Right atrium auricular region (tissue), 2 donors: ENCODE results near the gene MRPL33. TPM values are rescaled to one million over a fixed set of nuclear protein-coding genes. Genes with fewer than 3 reads are reported as not detected.

Experiments
- DNase-seq: peaks from one replicate; pipeline ENCODE4 v3.0.0-alpha.2; 2019; ENCODE audit warnings: low spot score
- H3K27ac ChIP-seq, 2 donors: fragments of 200-600 bp; sonication (generic); 1 replicate in 1 of 2; 2 replicates in 1 of 2; pipeline ENCODE4 v1.5.1; 2016 to 2019
- H3K27me3 ChIP-seq, 2 donors: fragments of 200-600 bp; sonication (generic); one replicate each; pipeline versions ENCODE4 v1.5.1 to v1.6.0; 2017 to 2019
- H3K36me3 ChIP-seq: fragments of 200-600 bp; sonication (generic); one replicate; pipeline ENCODE4 v1.5.1; 2016
- H3K4me1 ChIP-seq, 2 donors: fragments of 200-600 bp; sonication (generic); one replicate each; pipeline versions ENCODE4 v1.5.1 to v1.6.0; 2017 to 2019
- H3K4me3 ChIP-seq, 2 donors: fragments of 200-600 bp; sonication (generic); 1 replicate in 1 of 2; 2 replicates in 1 of 2; pipeline ENCODE4 v1.5.1; 2017 to 2019; ENCODE audit warnings: mild to moderate bottlenecking in 1 of 2, moderate library complexity in 1 of 2
- H3K9me3 ChIP-seq, 2 donors: fragments of 200-600 bp; sonication (generic); one replicate each; pipeline ENCODE4 v1.5.1; 2019
- total RNA-seq, 2 donors: library from RNA; depleted of rRNA; stranded (reverse); fragments of >200 nt; gene quantifications; one replicate each; pipeline ENCODE4 v1.1.0, GENCODE V29; 2016
- TF ChIP-seq, protein P1 (sequence below), 2 donors: fragments of 200-600 bp; sonication (generic); IDR thresholded peaks; one replicate each; pipeline ENCODE4 v1.5.1; 2019; ENCODE audit warnings: antibody characterized with exemption in 2 of 2

MRPL33 gene
- total RNA-seq, 2 donors from 2014 or later, result 270 to 370 TPM

DNA sequence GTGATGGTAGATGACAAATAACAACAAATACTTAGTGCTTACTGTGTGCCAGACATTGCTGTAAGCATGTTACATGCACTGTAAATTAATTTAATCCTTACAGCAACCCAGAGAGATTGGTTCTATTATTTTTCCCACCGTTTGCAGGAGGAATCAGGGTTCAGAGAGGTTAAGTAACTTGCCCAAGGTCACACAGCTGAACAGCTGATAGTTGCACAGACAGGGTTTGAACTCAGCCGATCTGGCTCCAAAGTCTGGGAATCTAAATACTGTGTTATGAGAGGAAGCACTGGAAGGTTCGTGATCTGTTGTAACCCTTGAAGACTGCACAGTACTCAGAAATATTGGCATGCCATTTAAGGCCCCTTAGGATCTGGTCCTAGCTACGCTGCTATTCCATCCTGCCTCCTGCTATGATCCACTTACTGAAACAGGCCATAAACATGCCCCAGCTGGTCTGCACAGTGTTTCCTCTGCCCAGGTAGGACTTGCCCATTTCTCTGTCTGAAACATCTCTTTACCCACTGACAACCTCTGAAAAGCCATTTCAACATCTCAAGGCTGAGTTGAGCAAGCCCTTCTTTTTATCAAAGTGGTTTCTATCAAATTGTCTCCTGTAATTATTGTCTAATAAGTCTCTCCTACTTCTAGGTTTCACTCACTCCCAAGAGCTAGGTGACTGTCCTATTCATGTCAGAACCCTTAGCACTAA lies 40.4 kb upstream of the MRPL33 start:
- Histone ChIP-seq H3K27ac (peak overlapping the region; percentile 53 to 64), H3K36me3 (no peaks in the 10 kb centered on the region), H3K9me3 (no peaks in the 10 kb centered on the region), H3K27me3 (no peaks in the 10 kb centered on the region), H3K4me3 (no peak overlapping the region), H3K4me1 (peaks cover 0 to 39% of the 10 kb centered on the region in 2 donors)
- no peak for DNase-seq
- TF ChIP-seq, protein P1, sequence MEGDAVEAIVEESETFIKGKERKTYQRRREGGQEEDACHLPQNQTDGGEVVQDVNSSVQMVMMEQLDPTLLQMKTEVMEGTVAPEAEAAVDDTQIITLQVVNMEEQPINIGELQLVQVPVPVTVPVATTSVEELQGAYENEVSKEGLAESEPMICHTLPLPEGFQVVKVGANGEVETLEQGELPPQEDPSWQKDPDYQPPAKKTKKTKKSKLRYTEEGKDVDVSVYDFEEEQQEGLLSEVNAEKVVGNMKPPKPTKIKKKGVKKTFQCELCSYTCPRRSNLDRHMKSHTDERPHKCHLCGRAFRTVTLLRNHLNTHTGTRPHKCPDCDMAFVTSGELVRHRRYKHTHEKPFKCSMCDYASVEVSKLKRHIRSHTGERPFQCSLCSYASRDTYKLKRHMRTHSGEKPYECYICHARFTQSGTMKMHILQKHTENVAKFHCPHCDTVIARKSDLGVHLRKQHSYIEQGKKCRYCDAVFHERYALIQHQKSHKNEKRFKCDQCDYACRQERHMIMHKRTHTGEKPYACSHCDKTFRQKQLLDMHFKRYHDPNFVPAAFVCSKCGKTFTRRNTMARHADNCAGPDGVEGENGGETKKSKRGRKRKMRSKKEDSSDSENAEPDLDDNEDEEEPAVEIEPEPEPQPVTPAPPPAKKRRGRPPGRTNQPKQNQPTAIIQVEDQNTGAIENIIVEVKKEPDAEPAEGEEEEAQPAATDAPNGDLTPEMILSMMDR (IDR thresholded peaks at IDR 0.05), result no peak

DNA sequence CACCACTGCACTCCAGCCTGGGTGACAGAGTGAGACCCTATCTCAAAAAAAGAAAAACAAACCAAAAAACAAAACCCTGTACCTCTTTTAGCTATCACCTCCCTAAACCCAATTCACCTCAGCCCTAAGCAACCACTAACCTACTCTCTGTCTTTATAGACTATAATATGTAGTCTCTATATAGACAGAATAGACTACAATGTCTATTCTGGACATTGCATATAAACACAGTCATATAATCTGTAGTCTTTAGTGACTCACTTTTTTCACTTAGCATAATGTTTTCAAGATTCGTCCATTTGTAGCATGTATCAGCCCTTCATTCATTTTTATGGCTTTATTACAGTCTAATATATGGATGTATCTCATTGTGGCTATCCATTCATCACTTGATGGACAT lies 37.2 kb upstream of the MRPL33 start:
- Histone ChIP-seq H3K4me1 (peaks cover 0 to 47% of the 10 kb centered on the region in 2 donors), H3K4me3 (no peak overlapping the region), H3K36me3 (no peaks in the 10 kb centered on the region), H3K27me3 (no peaks in the 10 kb centered on the region), H3K9me3 (no peaks in the 10 kb centered on the region), H3K27ac (no peak overlapping the region)
- DNase-seq, result no peak
- TF ChIP-seq, protein P1 (IDR thresholded peaks at IDR 0.05), result no peak

DNA sequence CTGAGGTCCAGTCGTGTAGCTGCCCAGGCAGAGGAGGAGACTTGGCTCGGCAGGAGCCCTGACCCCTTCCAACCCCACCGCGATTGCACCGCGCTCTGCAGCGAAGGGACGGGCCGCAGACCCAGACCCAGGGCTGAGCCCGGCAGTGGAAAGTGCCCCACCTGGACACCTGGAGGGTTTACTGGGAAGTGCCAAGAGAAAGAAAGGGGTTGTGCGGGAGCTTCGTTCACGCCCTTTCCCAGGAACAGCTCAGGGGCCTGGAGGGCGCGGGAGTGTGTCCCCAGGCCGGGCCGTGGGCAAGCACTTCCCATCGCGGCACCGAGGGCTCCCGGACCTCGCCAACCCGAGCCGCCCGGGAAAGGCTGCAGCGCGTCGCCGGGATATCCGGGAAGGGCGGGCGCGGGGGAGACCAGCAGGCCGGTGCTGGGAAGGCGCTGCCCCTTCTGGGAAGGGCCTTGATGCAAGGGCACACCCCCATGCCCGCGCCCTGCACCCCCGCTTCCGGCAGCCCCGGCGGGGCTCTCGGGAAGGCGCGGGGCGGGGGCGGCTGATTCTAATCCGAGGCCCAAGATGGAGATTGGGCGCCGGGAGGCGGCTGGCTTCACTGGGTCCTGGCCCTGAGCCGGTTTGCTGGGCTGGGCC lies 36.1 kb upstream of the MRPL33 start:
- Histone ChIP-seq H3K27ac (peak overlapping the region; percentile 81 to 88), H3K27me3 (no peaks in the 10 kb centered on the region), H3K4me1 (peaks cover 0 to 36% of the 10 kb centered on the region in 2 donors), H3K4me3 (peak overlapping the region; percentile 35 to 46), H3K36me3 (no peaks in the 10 kb centered on the region), H3K9me3 (no peaks in the 10 kb centered on the region)
- peak; percentile 80 for DNase-seq
- TF ChIP-seq, protein P1 (IDR thresholded peaks at IDR 0.05), result peak in 1 of 2 donors; percentile 10

DNA sequence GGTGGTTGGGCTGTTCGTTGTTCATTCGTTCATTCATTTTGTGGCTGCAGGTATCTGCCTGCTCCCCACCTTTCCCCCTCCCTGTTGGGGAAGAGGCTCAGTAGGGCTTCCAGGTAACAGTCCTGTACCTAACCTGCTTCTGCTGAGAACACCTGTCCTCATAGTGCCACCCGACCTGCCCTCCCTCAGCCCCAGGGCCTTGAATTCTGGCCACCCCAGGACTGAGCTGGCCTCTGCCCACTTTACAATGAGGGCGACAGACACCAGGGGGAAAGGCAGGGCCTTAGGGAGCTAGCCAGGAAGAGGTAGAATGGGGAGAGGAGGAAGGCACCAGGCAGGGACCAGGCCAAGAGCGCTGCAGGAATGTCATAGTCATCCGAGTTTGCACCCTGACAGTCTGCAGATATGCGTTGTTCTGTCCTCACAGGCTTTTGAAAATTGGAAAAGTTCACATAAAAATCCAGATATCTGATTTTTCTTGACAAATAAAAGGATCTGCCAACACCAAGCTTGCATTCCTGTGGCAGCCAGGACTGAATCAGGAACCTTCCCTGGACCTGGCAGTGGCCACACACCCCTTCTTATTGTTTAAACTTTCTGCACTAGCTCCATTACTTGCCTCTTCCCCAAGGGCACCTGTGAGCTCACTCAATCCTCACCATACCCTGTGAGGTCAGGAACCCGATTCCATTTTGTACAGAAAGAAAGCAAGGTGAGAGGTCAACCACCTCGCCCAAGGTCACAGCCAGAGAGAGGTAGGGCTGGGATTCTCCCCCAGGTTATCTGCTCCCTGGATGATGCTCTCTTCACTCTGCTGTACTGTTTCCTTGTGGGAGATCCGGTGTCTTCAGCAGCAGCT lies 35.3 kb upstream of the MRPL33 start:
- TF ChIP-seq, protein P1 (IDR thresholded peaks at IDR 0.05), result no peak
- Histone ChIP-seq H3K9me3 (no peaks in the 10 kb centered on the region), H3K4me3 (peak overlapping the region in 1 of 2 donors; percentile 46), H3K27ac (peak overlapping the region; percentile 81 to 88), H3K27me3 (no peaks in the 10 kb centered on the region), H3K36me3 (no peaks in the 10 kb centered on the region), H3K4me1 (peaks cover 0 to 36% of the 10 kb centered on the region in 2 donors)
- peak; percentile 52 for DNase-seq

DNA sequence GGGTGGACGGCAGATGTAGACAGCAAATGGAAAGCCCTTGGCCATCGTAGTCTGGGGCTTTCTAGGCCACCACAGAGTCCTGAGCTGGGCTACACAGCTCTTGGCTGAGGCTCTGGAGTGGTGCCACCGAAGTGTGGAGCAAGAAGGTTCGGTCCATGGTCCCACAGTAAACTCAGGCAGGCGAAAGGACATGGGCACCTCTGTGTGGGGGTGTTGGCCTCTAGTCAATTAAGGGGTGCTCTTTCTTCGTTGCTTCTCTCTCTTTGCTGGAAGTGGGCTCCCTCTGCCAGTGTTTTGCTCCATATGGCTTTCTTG lies 34.7 kb upstream of the MRPL33 start:
- Histone ChIP-seq H3K9me3 (no peaks in the 10 kb centered on the region), H3K27me3 (no peaks in the 10 kb centered on the region), H3K4me3 (no peak overlapping the region), H3K4me1 (peaks cover 0 to 36% of the 10 kb centered on the region in 2 donors), H3K36me3 (no peaks in the 10 kb centered on the region), H3K27ac (peak overlapping the region; percentile 81 to 88)
- no peak for DNase-seq
- TF ChIP-seq, protein P1 (IDR thresholded peaks at IDR 0.05), result no peak
